Heart left ventricle (tissue), 13 donors: ENCODE measurements around the gene NBPF9.
"Not testable (repeated sequence)": the region's sequence is repeated elsewhere in the genome, so short reads cannot be mapped to it uniquely, and the experiment has no call there.

Source experiments
- POLR2A ChIP-seq, 2 donors: fragments of 450-650 bp; IDR thresholded peaks; one replicate each; pipeline ENCODE4 v1.6.1; 2017; ENCODE audit warnings: antibody characterized with exemption in 2 of 2, mild to moderate bottlenecking in 2 of 2, moderate library complexity in 2 of 2
- TF ChIP-seq, protein P1 (sequence below), 12 donors: fragments of 200-600 bp; sonication (generic) in 4 of 12; IDR thresholded peaks; one replicate each; pipeline versions ENCODE4 v1.5.0 to v1.8.0; 2018 to 2022; ENCODE audit warnings: antibody characterized with exemption in 12 of 12, mild to moderate bottlenecking in 5 of 12
- donor health status: ischemic (EF 13 %, LVEDD 7.1; RV severe dilation, severe dysfunction).
- donor health status: DM: no; HTN: yes; CAD: no.
- donor health status: DM: no; HTN: no; CAD: no.
- donor health status: ischemic (EF 25% LVEDD 6.9; RV normal size, moderate dysfunction).
- donor health status: ischemic (EF 25% LVEDD 5.7; RV mildly dilated, moderate dysfunction).
- donor health status: ischemic (EF 35%, LVEDD 5.7; RV mildly dilated, moderate dysfunction).
- donor health status: nonischemic (EF 11% LVEDD 7.7; RV severe dilation, severe dysfunction).
- donor health status: DM: yes; HTN: yes; CAD: no.
- donor health status: PGD.
- donor health status: ischemic (EF 29% LVEDD 5.4; RV normal size, mild dysfunction).
- donor health status: nonischemic (EF 23%, LVEDD 6.1; RV moderate dilation, normal function).

DNA sequence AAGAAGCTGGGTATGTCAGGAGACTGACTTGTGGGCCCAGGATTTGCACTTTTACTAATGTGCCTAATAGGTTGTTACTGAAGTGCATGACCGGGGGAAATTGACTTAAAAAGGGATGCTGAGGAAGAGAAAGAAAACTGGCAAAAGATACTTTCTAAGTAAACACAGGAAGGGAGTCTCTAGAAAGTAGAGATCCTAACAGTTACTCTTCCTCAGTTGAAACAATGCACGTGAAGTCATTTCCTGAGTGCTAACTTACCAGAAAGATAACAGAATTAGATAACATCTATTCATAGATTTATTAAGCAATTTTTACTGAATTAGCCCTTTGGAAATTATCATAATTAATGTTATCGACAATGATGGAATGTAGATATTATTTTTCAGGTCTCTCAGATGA lies 9.5 kb upstream of the NBPF9 start:
- TF ChIP-seq, protein P1, sequence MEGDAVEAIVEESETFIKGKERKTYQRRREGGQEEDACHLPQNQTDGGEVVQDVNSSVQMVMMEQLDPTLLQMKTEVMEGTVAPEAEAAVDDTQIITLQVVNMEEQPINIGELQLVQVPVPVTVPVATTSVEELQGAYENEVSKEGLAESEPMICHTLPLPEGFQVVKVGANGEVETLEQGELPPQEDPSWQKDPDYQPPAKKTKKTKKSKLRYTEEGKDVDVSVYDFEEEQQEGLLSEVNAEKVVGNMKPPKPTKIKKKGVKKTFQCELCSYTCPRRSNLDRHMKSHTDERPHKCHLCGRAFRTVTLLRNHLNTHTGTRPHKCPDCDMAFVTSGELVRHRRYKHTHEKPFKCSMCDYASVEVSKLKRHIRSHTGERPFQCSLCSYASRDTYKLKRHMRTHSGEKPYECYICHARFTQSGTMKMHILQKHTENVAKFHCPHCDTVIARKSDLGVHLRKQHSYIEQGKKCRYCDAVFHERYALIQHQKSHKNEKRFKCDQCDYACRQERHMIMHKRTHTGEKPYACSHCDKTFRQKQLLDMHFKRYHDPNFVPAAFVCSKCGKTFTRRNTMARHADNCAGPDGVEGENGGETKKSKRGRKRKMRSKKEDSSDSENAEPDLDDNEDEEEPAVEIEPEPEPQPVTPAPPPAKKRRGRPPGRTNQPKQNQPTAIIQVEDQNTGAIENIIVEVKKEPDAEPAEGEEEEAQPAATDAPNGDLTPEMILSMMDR (IDR thresholded peaks at IDR 0.05): not testable (repeated sequence)
- not testable (repeated sequence) for TF ChIP-seq POLR2A (IDR thresholded peaks at IDR 0.05)
